HCT116 (cell line): ENCODE results near the gene COL4A4. TPM values are rescaled to one million over a fixed set of nuclear protein-coding genes. Genes with fewer than 3 reads are reported as not detected.

Experiments
- ATAC-seq: fragments of 200-7000 bp; cut with Tn5 transposase; 2 replicates; pipeline ENCODE4 v1.9.1; 2020; ENCODE audit warnings: mild to moderate bottlenecking, moderate library complexity
- BruUV-seq: library from RNA; stranded (reverse); fragments of 400-500 nt; replicated peaks from 2 replicates; lab custom pipeline; 2021; lab: Mats Ljungman, UMichigan
- CTCF ChIA-PET: fragments of 300-600 bp; sonication (Branson Sonifier 250); formaldehyde crosslinking; loops from one replicate; lab custom pipeline; 2021; ENCODE audit warnings: antibody characterized with exemption; lab: Charles Lee
- POLR2A ChIA-PET: fragments of 300-600, 350-600 bp; sonication (Branson Sonifier 250); formaldehyde crosslinking; loops from one replicate; lab custom pipeline; 2021; ENCODE audit warnings: antibody characterized with exemption; lab: Charles Lee
- RAD21 ChIA-PET, 2 experiments: fragments of 300-600 bp; sonication (Branson Sonifier 250); formaldehyde crosslinking; loops; one replicate each; lab custom pipeline; 2023; ENCODE audit warnings: low total read pairs in 2 of 2; ENCODE audit not compliant: uncharacterized antibody in 2 of 2, unreplicated experiment in 2 of 2, low non-redundant PET in 1 of 2; lab: Charles Lee
- DNase-seq: peaks from one replicate; pipeline ENCODE4 v3.0.0-alpha.2; 2010; ENCODE audit warnings: low read depth, low spot score
- H2AFZ ChIP-seq: fragments of 200-600 bp; shearing (Covaris generic), sonication (generic); 2 replicates; pipeline ENCODE4 v1.6.1; 2017; ENCODE audit warnings: low read depth, mixed run types, mixed read lengths, antibody characterized with exemption, low read length; ENCODE audit not compliant: poor library complexity, severe bottlenecking
- H3K27ac ChIP-seq: 2 replicates; pipeline ENCODE4 v1.5.1; 2012; ENCODE audit warnings: low read depth, low read length
- H3K27me3 ChIP-seq: fragments of 200-600 bp; sonication (generic); 2 replicates; pipeline ENCODE4 v1.6.1; 2016; ENCODE audit warnings: mixed run types, low read length, mixed read lengths; ENCODE audit not compliant: insufficient read depth
- H3K36me3 ChIP-seq, 2 experiments: fragments of 200-500 bp in 1 of 2; fragments of 200-600 bp in 1 of 2; sonication (Bioruptor generic) in 1 of 2; sonication (generic) in 1 of 2; 2 replicates each; pipeline versions ENCODE4 v1.5.1 to v1.6.1; 2014 to 2016; ENCODE audit warnings: low read length in 2 of 2, inconsistent platforms in 1 of 2, mixed read lengths in 1 of 2, mixed run types in 1 of 2; ENCODE audit not compliant: insufficient read depth in 2 of 2, control insufficient read depth in 1 of 2
- H3K4me1 ChIP-seq, 2 experiments: fragments of 200-600 bp in 1 of 2; sonication (generic) in 1 of 2; 2 replicates each; pipeline versions ENCODE4 v1.5.1 to v1.6.1; 2012 to 2017; ENCODE audit warnings: low read length in 2 of 2, inconsistent platforms in 1 of 2, mild to moderate bottlenecking in 1 of 2, mixed read lengths in 1 of 2, mixed run types in 1 of 2, moderate library complexity in 1 of 2; ENCODE audit not compliant: insufficient read depth in 2 of 2, control insufficient read depth in 1 of 2
- H3K4me2 ChIP-seq: fragments of 200-600 bp; sonication (generic); 2 replicates; pipeline ENCODE4 v1.6.1; 2017; ENCODE audit warnings: mixed run types, low read length, mixed read lengths
- H3K4me3 ChIP-seq, 2 experiments: fragments of 200-600 bp in 1 of 2; sonication (generic) in 1 of 2; replicated peaks in 1 of 2; 2 replicates each; pipeline ENCODE4 v1.5.1; 2011 to 2016; ENCODE audit warnings: low read length in 2 of 2, control low read depth in 1 of 2, low read depth in 1 of 2, mild to moderate bottlenecking in 1 of 2, mixed read lengths in 1 of 2, mixed run types in 1 of 2
- H3K79me2 ChIP-seq: fragments of 200-600 bp; sonication (generic); 2 replicates; pipeline ENCODE4 v1.6.1; 2017; ENCODE audit warnings: mild to moderate bottlenecking, mixed run types, low read length, moderate library complexity, mixed read lengths; ENCODE audit not compliant: insufficient read depth
- H3K9ac ChIP-seq: fragments of 200-600 bp; sonication (generic); 2 replicates; pipeline ENCODE4 v1.6.1; 2016; ENCODE audit warnings: low read length, mixed read lengths
- H3K9me2 ChIP-seq: fragments of 200-600 bp; sonication (generic), shearing (Covaris generic); 2 replicates; pipeline ENCODE4 v1.6.1; 2017; ENCODE audit warnings: mixed run types, mild to moderate bottlenecking, moderate library complexity; ENCODE audit not compliant: insufficient read depth
- H3K9me3 ChIP-seq, 2 experiments: fragments of 200-500 bp in 1 of 2; fragments of 200-600 bp in 1 of 2; sonication (Bioruptor generic) in 1 of 2; sonication (generic) in 1 of 2; 2 replicates each; pipeline ENCODE4 v1.6.1; 2014 to 2017; ENCODE audit warnings: low read length in 2 of 2, mixed read lengths in 2 of 2, inconsistent platforms in 1 of 2, low read depth in 1 of 2, mild to moderate bottlenecking in 1 of 2, mixed run types in 1 of 2, moderate library complexity in 1 of 2; ENCODE audit not compliant: control insufficient read depth in 1 of 2, insufficient read depth in 1 of 2
- H4K20me1 ChIP-seq: fragments of 200-600 bp; sonication (generic), shearing (Covaris generic); 2 replicates; pipeline ENCODE4 v1.6.1; 2017; ENCODE audit warnings: mixed run types, mild to moderate bottlenecking, moderate library complexity; ENCODE audit not compliant: insufficient read depth
- ATF3 ChIP-seq: IDR thresholded peaks from 2 replicates; pipeline ENCODE4 v1.6.1; 2012
- CBX3 ChIP-seq: IDR thresholded peaks from 2 replicates; pipeline ENCODE4 v1.6.1; 2012; ENCODE audit warnings: low read depth
- ELF1 ChIP-seq: IDR thresholded peaks from 2 replicates; pipeline ENCODE4 v1.6.1; 2012; ENCODE audit warnings: low read depth, borderline replicate concordance
- EZH2 ChIP-seq: fragments of 200-600 bp; sonication (generic); IDR thresholded peaks from 2 replicates; pipeline ENCODE4 v1.6.1; 2017; ENCODE audit warnings: antibody characterized with exemption, mixed run types
- FOSL1 ChIP-seq: IDR thresholded peaks from 2 replicates; pipeline ENCODE4 v1.6.1; 2012; ENCODE audit warnings: low read depth
- JUND ChIP-seq: IDR thresholded peaks from 2 replicates; pipeline ENCODE4 v1.6.1; 2012
- POLR2AphosphoS5 ChIP-seq: IDR thresholded peaks from 2 replicates; pipeline ENCODE4 v1.6.1; 2011; ENCODE audit warnings: mild to moderate bottlenecking, low read depth, low read length, moderate library complexity
- SP1 ChIP-seq: IDR thresholded peaks from 2 replicates; pipeline ENCODE4 v1.6.1; 2012; ENCODE audit warnings: low read depth
- SRF ChIP-seq: IDR thresholded peaks from 2 replicates; pipeline ENCODE4 v1.6.1; 2012; ENCODE audit warnings: low read depth
- TCF7L2 ChIP-seq: IDR thresholded peaks from 2 replicates; pipeline ENCODE4 v1.7.0; 2011; ENCODE audit warnings: borderline replicate concordance, inconsistent platforms; ENCODE audit not compliant: insufficient read depth, insufficient read length; ENCODE audit errors: extremely low read depth
- ZBTB33 ChIP-seq: IDR thresholded peaks from 2 replicates; pipeline ENCODE4 v1.6.1; 2011; ENCODE audit warnings: mild to moderate bottlenecking, low read length, moderate library complexity; ENCODE audit not compliant: insufficient replicate concordance; ENCODE audit errors: extremely low read depth
- ZFX ChIP-seq: fragments of 450-650 bp; IDR thresholded peaks from 2 replicates; pipeline ENCODE4 v1.6.1; 2017
- ZNF274 ChIP-seq: fragments of 200-500 bp; sonication (Bioruptor generic); IDR thresholded peaks from 2 replicates; pipeline ENCODE4 v1.6.1; 2014; ENCODE audit warnings: mild to moderate bottlenecking, low read depth, low read length, inconsistent platforms
- intact Hi-C: fragments of 100-400 bp; cut with micrococcal nuclease; formaldehyde crosslinking; loops from 2 replicates; pipeline ENCODE4 v1.10.0; 2022
- total RNA-seq: library from RNA; stranded (reverse); gene quantifications from one replicate; pipeline ENCODE4 v1.2.1, GENCODE V29; 2021; ENCODE audit not compliant: unreplicated experiment
- TF ChIP-seq, protein P1 (sequence below): IDR thresholded peaks from 2 replicates; pipeline ENCODE4 v1.6.1; 2012

The COL4A4 gene
- total RNA-seq, 1 experiment from 2014 or later, result 5.9 TPM

GRCh38 chr2:226965376-226965775 lies 198.6 kb downstream of the COL4A4 start:
- ChIA-PET CTCF (no interaction called here), POLR2A (no interaction called here), RAD21 (no interaction called here)
- Histone ChIP-seq H3K79me2 (no peaks in the 10 kb centered on the region), H3K27ac (no peak overlapping the region), H3K36me3 (peaks cover 0 to 9% of the 10 kb centered on the region in 2 experiments; a peak in 1 of 4 replicates), H2AFZ (no peak overlapping the region), H3K9ac (no peak overlapping the region), H3K4me1 (peaks cover 18 to 20% of the 10 kb centered on the region in 2 experiments), H4K20me1 (no peaks in the 10 kb centered on the region), H3K4me3 (no peak overlapping the region), H3K4me2 (no peak overlapping the region), H3K27me3 (no peaks in the 10 kb centered on the region), H3K9me2 (no peaks in the 10 kb centered on the region), H3K9me3 (no peaks in the 10 kb centered on the region)
- ATAC-seq (no peak), DNase-seq (no peak)
- no peak for TF ChIP-seq POLR2AphosphoS5
- no peak for TF ChIP-seq FOSL1
- TF ChIP-seq, protein P1, sequence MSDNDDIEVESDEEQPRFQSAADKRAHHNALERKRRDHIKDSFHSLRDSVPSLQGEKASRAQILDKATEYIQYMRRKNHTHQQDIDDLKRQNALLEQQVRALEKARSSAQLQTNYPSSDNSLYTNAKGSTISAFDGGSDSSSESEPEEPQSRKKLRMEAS, result no peak
- TF ChIP-seq ELF1, result no peak
- TF ChIP-seq ZBTB33, result no peak
- TF ChIP-seq JUND, result no peak
- no peak for TF ChIP-seq TCF7L2
- intact Hi-C loops, result no loop called here
- no TSS peak for BruUV-seq

DNA sequence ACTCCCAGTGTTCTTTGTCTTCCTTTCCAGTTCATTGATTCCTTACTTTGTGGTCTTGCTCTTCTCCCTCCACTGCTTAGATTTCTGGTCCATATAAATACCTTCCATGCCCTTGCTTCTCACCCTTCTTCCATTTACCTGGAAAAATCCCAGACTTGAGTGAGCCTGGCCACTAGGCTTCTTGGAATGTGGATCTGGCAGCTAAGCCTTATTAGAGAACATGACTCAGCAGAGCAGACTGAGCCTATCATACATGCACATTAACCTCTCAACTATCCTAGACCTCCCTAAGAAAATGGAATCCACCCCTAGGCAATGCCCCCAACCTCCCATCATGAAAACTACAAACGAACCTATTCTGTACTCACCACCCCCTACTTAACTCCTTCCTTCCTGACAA lies 200.5 kb downstream of the COL4A4 start:
- CTCF ChIA-PET, result no interaction called here
- H3K27me3 ChIP-seq, result no peaks in the 10 kb centered on the region
- no peaks in the 10 kb centered on the region for H3K9me2 ChIP-seq
- peak overlapping the region; percentile 66 for H3K27ac ChIP-seq
- H3K79me2 ChIP-seq, result no peaks in the 10 kb centered on the region
- POLR2A ChIA-PET, result no interaction called here
- no peaks in the 10 kb centered on the region; a peak in 1 of 4 replicates for H3K9me3 ChIP-seq
- H3K4me1 ChIP-seq, result peaks cover 18 to 20% of the 10 kb centered on the region in 2 experiments
- no peak overlapping the region for H2AFZ ChIP-seq
- RAD21 ChIA-PET, result no interaction called here
- DNase-seq (peak; percentile 44), ATAC-seq (peak; percentile 92)
- H3K4me3 ChIP-seq, result peak overlapping the region in 1 of 2 experiments; percentile 6; a peak in 1 of 4 replicates
- H3K36me3 ChIP-seq, result peaks cover 0 to 9% of the 10 kb centered on the region in 2 experiments; a peak in 1 of 4 replicates
- no peaks in the 10 kb centered on the region for H4K20me1 ChIP-seq
- BruUV-seq, result no TSS peak
- intact Hi-C loops, result no loop called here
- peak overlapping the region; percentile 61 for H3K4me2 ChIP-seq
- no peak overlapping the region for H3K9ac ChIP-seq
- peak; percentile 66 for TF ChIP-seq SP1
- TF ChIP-seq TCF7L2, result no peak
- no peak for TF ChIP-seq ELF1
- TF ChIP-seq FOSL1, result no peak; the same call in none of the 2 replicates
- TF ChIP-seq, protein P1, result peak; percentile 21; the same call in 1 of the 2 replicates
- TF ChIP-seq ZFX, result no peak
- TF ChIP-seq ZBTB33, result no peak
- TF ChIP-seq CBX3, result peak; percentile 64; the same call in 1 of the 2 replicates
- no peak for TF ChIP-seq EZH2
- no peak for TF ChIP-seq SRF
- TF ChIP-seq ATF3, result no peak; the same call in 1 of the 2 replicates
- no peak for TF ChIP-seq ZNF274
